Measurements from ENCODE around the gene LOXL3.

The LOXL3 gene

DNA sequence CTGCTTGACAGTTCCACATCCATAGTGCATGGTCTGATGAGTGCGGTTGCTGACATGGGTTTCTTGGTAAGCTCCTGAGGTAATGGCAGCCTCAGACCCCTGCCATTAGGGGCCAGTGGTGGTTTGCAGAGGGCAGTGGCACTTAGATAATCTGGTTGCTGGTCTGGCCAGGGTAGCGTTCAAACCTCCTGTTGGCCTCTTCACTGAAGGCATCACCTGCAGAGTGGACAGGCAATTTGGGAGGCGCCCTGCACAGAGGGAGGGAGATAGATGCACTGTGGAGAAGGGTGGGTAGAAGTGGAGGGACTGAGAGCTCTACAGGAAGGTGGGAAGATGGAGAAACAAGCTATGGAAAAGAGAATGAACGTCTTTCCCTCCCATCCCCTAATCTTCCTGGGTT, 20.3 kb downstream of the LOXL3 start:
- Histone ChIP-seq H3K9ac (ENCODE audit: low read length) (no peak overlapping the region), H4K20me1 (ENCODE audit: insufficient read depth, low read length) (no peaks in the 10 kb centered on the region), H2AFZ (ENCODE audit: low read length) (no peak overlapping the region), H3K4me2 (ENCODE audit: low read depth, low read length) (no peak overlapping the region), H3F3A (ENCODE audit: insufficient read depth, low read length) (peaks cover 2% of the 10 kb centered on the region; the same call in 1 of the 2 replicates), H3K9me2 (replicated peaks; ENCODE audit: insufficient read depth, low read length) (no peaks in the 10 kb centered on the region), H3K27me3 (replicated peaks; ENCODE audit: insufficient read depth, low read length) (peaks cover 12% of the 10 kb centered on the region; the same call in 1 of the 2 replicates), H3K9me3 (replicated peaks; ENCODE audit: insufficient read depth, low read length) (no peaks in the 10 kb centered on the region), H3K4me1 (ENCODE audit: low read length) (peaks cover 6% of the 10 kb centered on the region), H3K36me3 (replicated peaks; ENCODE audit: insufficient read depth, low read length) (no peaks in the 10 kb centered on the region), H3K79me2 (ENCODE audit: low read length) (peaks cover 28% of the 10 kb centered on the region), H3K4me3 (ENCODE audit: low read length) (no peak overlapping the region), H3K27ac (ENCODE audit: low read length) (no peak overlapping the region)
- TF ChIP-seq, protein P1, sequence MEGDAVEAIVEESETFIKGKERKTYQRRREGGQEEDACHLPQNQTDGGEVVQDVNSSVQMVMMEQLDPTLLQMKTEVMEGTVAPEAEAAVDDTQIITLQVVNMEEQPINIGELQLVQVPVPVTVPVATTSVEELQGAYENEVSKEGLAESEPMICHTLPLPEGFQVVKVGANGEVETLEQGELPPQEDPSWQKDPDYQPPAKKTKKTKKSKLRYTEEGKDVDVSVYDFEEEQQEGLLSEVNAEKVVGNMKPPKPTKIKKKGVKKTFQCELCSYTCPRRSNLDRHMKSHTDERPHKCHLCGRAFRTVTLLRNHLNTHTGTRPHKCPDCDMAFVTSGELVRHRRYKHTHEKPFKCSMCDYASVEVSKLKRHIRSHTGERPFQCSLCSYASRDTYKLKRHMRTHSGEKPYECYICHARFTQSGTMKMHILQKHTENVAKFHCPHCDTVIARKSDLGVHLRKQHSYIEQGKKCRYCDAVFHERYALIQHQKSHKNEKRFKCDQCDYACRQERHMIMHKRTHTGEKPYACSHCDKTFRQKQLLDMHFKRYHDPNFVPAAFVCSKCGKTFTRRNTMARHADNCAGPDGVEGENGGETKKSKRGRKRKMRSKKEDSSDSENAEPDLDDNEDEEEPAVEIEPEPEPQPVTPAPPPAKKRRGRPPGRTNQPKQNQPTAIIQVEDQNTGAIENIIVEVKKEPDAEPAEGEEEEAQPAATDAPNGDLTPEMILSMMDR (IDR thresholded peaks at IDR 0.05; ENCODE audit: low read length), result no peak
- no peak for TF ChIP-seq EZH2 (optimal IDR thresholded peaks at IDR 0.05; ENCODE audit: low read depth, low read length)
- TF ChIP-seq EZH2phosphoT487 (IDR thresholded peaks at IDR 0.05; ENCODE audit: low read length), result no peak
- DNase-seq, result no peak

GRCh38 chr2:74532222-74532621, 21.5 kb downstream of the LOXL3 start:
- no peak overlapping the region for H3K4me3 ChIP-seq (ENCODE audit: low read length)
- no peaks in the 10 kb centered on the region for H3K9me3 ChIP-seq (replicated peaks; ENCODE audit: insufficient read depth, low read length)
- H4K20me1 ChIP-seq (ENCODE audit: insufficient read depth, low read length), result no peaks in the 10 kb centered on the region
- H3K4me1 ChIP-seq (ENCODE audit: low read length), result peaks cover 14% of the 10 kb centered on the region
- H3K9ac ChIP-seq (ENCODE audit: low read length), result no peak overlapping the region
- peaks cover 2% of the 10 kb centered on the region; the same call in 1 of the 2 replicates for H3K36me3 ChIP-seq (replicated peaks; ENCODE audit: insufficient read depth, low read length)
- no peak overlapping the region for H3K4me2 ChIP-seq (ENCODE audit: low read depth, low read length)
- H3K27me3 ChIP-seq (replicated peaks; ENCODE audit: insufficient read depth, low read length), result 0 out of 2 replicates have a peak, but pooled peaks cover 6% of the 10 kb centered on the region
- peaks cover 5% of the 10 kb centered on the region; the same call in 1 of the 2 replicates for H3F3A ChIP-seq (ENCODE audit: insufficient read depth, low read length)
- H3K27ac ChIP-seq (ENCODE audit: low read length), result no peak overlapping the region
- DNase-seq, result peak; percentile 51
- H2AFZ ChIP-seq (ENCODE audit: low read length), result no peak overlapping the region
- no peaks in the 10 kb centered on the region for H3K9me2 ChIP-seq (replicated peaks; ENCODE audit: insufficient read depth, low read length)
- peaks cover 40% of the 10 kb centered on the region for H3K79me2 ChIP-seq (ENCODE audit: low read length)
- TF ChIP-seq, protein P1 (IDR thresholded peaks at IDR 0.05; ENCODE audit: low read length), result peak; percentile 44
- no peak for TF ChIP-seq EZH2 (optimal IDR thresholded peaks at IDR 0.05; ENCODE audit: low read depth, low read length)

DNA sequence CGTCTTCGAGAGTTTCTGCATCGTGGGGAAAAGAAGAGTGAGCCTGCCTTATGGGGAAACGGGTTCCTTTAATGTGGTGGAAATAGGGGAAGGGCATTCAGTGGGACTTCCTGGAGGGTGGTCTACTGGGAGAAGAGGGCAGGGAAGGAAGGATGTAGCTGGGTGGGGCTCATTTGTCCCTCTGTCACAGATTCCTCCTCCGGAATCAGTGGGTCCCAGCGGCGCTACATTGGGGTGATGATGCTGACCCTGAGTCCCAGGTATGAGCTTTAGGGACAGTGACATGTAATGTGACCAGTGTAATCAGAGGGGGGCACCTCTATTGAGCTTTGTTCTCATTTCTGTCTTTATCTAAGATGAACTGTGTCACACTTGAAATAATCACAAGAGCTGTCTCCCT, 22.1 kb downstream of the LOXL3 start:
- Histone ChIP-seq H3K9ac (ENCODE audit: low read length) (no peak overlapping the region), H3K9me3 (replicated peaks; ENCODE audit: insufficient read depth, low read length) (no peaks in the 10 kb centered on the region), H3K79me2 (ENCODE audit: low read length) (peaks cover 42% of the 10 kb centered on the region), H3K27me3 (replicated peaks; ENCODE audit: insufficient read depth, low read length) (0 out of 2 replicates have a peak, but pooled peaks cover under 1% of the 10 kb centered on the region), H3F3A (ENCODE audit: insufficient read depth, low read length) (peaks cover 9% of the 10 kb centered on the region; the same call in 1 of the 2 replicates), H3K4me1 (ENCODE audit: low read length) (peaks cover 14% of the 10 kb centered on the region), H3K9me2 (replicated peaks; ENCODE audit: insufficient read depth, low read length) (no peaks in the 10 kb centered on the region), H3K36me3 (replicated peaks; ENCODE audit: insufficient read depth, low read length) (peaks cover 7% of the 10 kb centered on the region), H2AFZ (ENCODE audit: low read length) (no peak overlapping the region), H3K4me2 (ENCODE audit: low read depth, low read length) (no peak overlapping the region), H4K20me1 (ENCODE audit: insufficient read depth, low read length) (no peaks in the 10 kb centered on the region), H3K27ac (ENCODE audit: low read length) (no peak overlapping the region), H3K4me3 (ENCODE audit: low read length) (no peak overlapping the region)
- TF ChIP-seq EZH2phosphoT487 (IDR thresholded peaks at IDR 0.05; ENCODE audit: low read length) (no peak), EZH2 (optimal IDR thresholded peaks at IDR 0.05; ENCODE audit: low read depth, low read length) (no peak)
- TF ChIP-seq, protein P1 (IDR thresholded peaks at IDR 0.05; ENCODE audit: low read length), result no peak
- no peak for DNase-seq
